Thymus (tissue), 11 donors: ENCODE measurements around the gene MARK1. TPM values are rescaled to one million over a fixed set of nuclear protein-coding genes. Genes with fewer than 3 reads are reported as not detected.
"Not testable (repeated sequence)": the region's sequence is repeated elsewhere in the genome, so short reads cannot be mapped to it uniquely, and the experiment has no call there.

Experiments used
- DNase-seq, 9 donors: peaks; one replicate each; pipeline ENCODE4 v3.0.0-alpha.2; 2013; ENCODE audit warnings: low spot score in 9 of 9, low read depth in 6 of 9, missing footprints in 1 of 9
- H3K27ac ChIP-seq, 2 donors: one replicate each; pipeline ENCODE4 v1.5.1; 2013; ENCODE audit warnings: control low read depth in 1 of 2, low read depth in 1 of 2, low read length in 1 of 2, mild to moderate bottlenecking in 1 of 2, moderate library complexity in 1 of 2
- H3K27me3 ChIP-seq, 2 donors: one replicate each; pipeline ENCODE4 v1.5.1; 2013; ENCODE audit warnings: low read length in 1 of 2; ENCODE audit not compliant: control insufficient read depth in 2 of 2, insufficient read depth in 1 of 2
- H3K36me3 ChIP-seq, 2 donors: one replicate each; pipeline ENCODE4 v1.5.1; 2013; ENCODE audit warnings: low read length in 1 of 2, mild to moderate bottlenecking in 1 of 2, moderate library complexity in 1 of 2; ENCODE audit not compliant: control insufficient read depth in 2 of 2, insufficient read depth in 2 of 2
- H3K4me1 ChIP-seq, 2 donors: one replicate each; pipeline ENCODE4 v1.5.1; 2013; ENCODE audit warnings: low read length in 2 of 2; ENCODE audit not compliant: control insufficient read depth in 2 of 2, insufficient read depth in 2 of 2
- H3K4me3 ChIP-seq, 2 donors: one replicate each; pipeline ENCODE4 v1.5.1; 2013; ENCODE audit warnings: low read length in 2 of 2, control low read depth in 1 of 2, mild to moderate bottlenecking in 1 of 2
- H3K9me3 ChIP-seq, 2 donors: one replicate each; pipeline ENCODE4 v1.5.1; 2013; ENCODE audit warnings: low read length in 1 of 2, mild to moderate bottlenecking in 1 of 2; ENCODE audit not compliant: control insufficient read depth in 2 of 2, insufficient read depth in 1 of 2
- WGBS: extraction: QIAGEN DNeasy Blood & Tissue Kit; methylation state at CpG from one replicate; pipeline ENCODE4 v1.1.7; 2013; 5-methylcytosine and 5-hydroxymethylcytosine counted together
- polyA plus RNA-seq: library from polyadenylated mRNA; stranded (reverse); fragments of 200-250 nt; gene quantifications from one replicate; pipeline ENCODE4 v1.2.3, GENCODE V29; 2013
- total RNA-seq: library from RNA; stranded (reverse); fragments of 120-200 nt; gene quantifications from one replicate; pipeline ENCODE4 v1.2.4, GENCODE V29; 2013
- donor health status: healthy.

MARK1 gene
- total and polyA plus RNA-seq, 2 donors, result 1.9 to 4.9 TPM

GRCh38 chr1:220575718-220576497 is 48.0 kb downstream of the MARK1 start:
- H3K4me1 ChIP-seq, result no peaks in the 10 kb centered on the region
- 95% methylated on average over 6 of the region's 6 CpGs for WGBS
- H3K27me3 ChIP-seq, result no peaks in the 10 kb centered on the region

DNA sequence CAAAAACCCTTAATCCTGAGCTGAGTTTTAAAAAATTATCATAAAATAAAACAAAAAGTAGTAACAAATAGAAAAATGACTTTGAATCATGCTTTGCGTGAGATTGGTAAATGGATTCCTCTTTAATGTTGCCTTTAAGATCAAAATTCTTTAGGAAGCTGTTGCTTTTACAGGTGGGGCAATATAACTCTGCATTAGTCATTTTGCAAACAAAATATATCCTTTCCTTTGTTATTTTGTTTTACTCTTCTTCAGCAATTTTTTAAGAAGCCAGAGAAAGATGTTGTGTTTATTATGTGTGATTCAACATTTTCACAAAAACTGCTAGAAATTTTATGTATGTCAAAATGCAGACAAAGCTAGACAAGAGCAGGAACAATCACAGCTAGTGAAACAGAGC is 50.0 kb downstream of the MARK1 start:
- no peak for DNase-seq
- 97% methylated on average over 1 of the region's 1 CpG for WGBS
- Histone ChIP-seq H3K4me3 (no peak overlapping the region), H3K9me3 (no peaks in the 10 kb centered on the region), H3K27me3 (no peaks in the 10 kb centered on the region), H3K27ac (no peak overlapping the region), H3K36me3 (no peaks in the 10 kb centered on the region), H3K4me1 (no peaks in the 10 kb centered on the region)

More at GRCh38 chr1:220575718-220576497, 48.0 kb downstream of the MARK1 start:
- Histone ChIP-seq H3K36me3 (no peaks in the 10 kb centered on the region), H3K27ac (no peak overlapping the region), H3K9me3 (no peaks in the 10 kb centered on the region), H3K4me3 (no peak overlapping the region)
- no peak for DNase-seq

DNA sequence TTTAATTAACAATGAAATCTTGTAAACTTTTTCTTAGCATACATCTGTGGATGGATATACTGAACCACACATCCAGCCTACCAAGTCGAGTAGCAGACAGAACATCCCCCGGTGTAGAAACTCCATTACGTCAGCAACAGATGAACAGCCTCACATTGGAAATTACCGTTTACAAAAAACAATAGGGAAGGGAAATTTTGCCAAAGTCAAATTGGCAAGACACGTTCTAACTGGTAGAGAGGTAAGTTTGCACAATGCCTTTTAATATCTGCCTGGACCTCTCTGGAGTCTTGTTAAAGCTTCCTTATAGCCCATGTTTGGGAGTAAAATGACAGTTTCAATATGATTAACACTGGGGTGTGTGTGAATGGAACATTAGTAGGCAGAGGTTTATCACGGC is 51.4 kb downstream of the MARK1 start:
- Histone ChIP-seq H3K4me1 (no peaks in the 10 kb centered on the region), H3K27me3 (no peaks in the 10 kb centered on the region), H3K36me3 (no peaks in the 10 kb centered on the region), H3K27ac (no peak overlapping the region), H3K9me3 (no peaks in the 10 kb centered on the region), H3K4me3 (no peak overlapping the region)
- 94% methylated on average over 6 of the region's 6 CpGs for WGBS
- DNase-seq, result no peak

GRCh38 chr1:220592714-220593113 is 64.8 kb downstream of the MARK1 start:
- H3K4me1 ChIP-seq, result no peaks in the 10 kb centered on the region
- H3K27ac ChIP-seq, result no peak overlapping the region
- no peak overlapping the region for H3K4me3 ChIP-seq
- DNase-seq, result no peak
- H3K36me3 ChIP-seq, result no peaks in the 10 kb centered on the region
- H3K9me3 ChIP-seq, result no peaks in the 10 kb centered on the region
- H3K27me3 ChIP-seq, result no peaks in the 10 kb centered on the region

DNA sequence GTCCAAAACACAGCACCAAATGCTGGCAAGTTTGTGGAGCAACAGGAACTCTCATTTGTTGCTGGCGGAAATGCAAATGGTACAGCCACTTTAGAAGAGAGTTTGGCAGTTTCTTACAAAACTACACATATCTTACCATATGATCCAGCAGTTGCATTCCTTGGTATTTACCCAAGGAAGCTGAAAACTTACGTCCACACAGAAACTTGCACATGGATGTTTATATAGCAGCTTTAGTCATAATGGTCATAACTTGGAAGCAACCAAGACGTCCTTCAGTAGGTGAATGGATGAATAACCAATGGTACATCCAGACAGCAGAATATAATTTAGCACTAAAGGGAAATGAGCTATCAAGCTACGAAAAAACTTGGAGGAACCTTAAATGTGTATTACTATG is 66.4 kb downstream of the MARK1 start:
- Histone ChIP-seq H3K4me1 (no peaks in the 10 kb centered on the region), H3K9me3 (no peaks in the 10 kb centered on the region), H3K4me3 (no peak overlapping the region), H3K27me3 (no peaks in the 10 kb centered on the region), H3K27ac (no peak overlapping the region), H3K36me3 (no peaks in the 10 kb centered on the region)
- no peak for DNase-seq
- 97% methylated on average over 4 of the region's 4 CpGs for WGBS

GRCh38 chr1:220595179-220595578 is 67.2 kb downstream of the MARK1 start:
- no peaks in the 10 kb centered on the region for H3K9me3 ChIP-seq
- no peak overlapping the region for H3K4me3 ChIP-seq
- 61% methylated on average over 3 of the region's 3 CpGs for WGBS

DNA sequence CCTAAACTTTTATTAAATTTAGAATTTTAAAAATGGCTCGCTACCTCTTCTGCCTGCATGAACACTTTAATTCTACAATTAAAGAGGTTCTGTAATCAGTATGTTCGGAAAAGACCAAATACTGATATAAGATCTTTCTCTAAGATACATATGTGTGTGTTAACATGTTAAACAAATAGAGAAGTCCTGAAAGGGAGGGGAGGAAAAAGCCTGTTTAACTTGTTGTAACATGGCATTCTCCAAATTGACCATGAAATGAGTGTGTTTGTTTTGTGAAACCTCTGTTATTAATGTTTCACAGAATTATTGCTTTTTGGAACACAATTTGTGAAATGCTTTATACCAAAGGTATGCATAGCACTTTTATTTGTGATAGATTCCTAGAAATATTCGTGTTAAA is 77.0 kb downstream of the MARK1 start:
- no peak for DNase-seq
- no peaks in the 10 kb centered on the region for H3K36me3 ChIP-seq
- 92% methylated on average over 3 of the region's 3 CpGs for WGBS
- H3K27ac ChIP-seq, result no peak overlapping the region
- H3K4me1 ChIP-seq, result no peaks in the 10 kb centered on the region
- H3K27me3 ChIP-seq, result no peaks in the 10 kb centered on the region
- no peak overlapping the region for H3K4me3 ChIP-seq
- no peaks in the 10 kb centered on the region for H3K9me3 ChIP-seq

More at GRCh38 chr1:220595179-220595578, 67.2 kb downstream of the MARK1 start:
- no peak for DNase-seq
- Histone ChIP-seq H3K27me3 (no peaks in the 10 kb centered on the region), H3K27ac (no peak overlapping the region), H3K36me3 (no peaks in the 10 kb centered on the region), H3K4me1 (no peaks in the 10 kb centered on the region)

GRCh38 chr1:220605651-220606050 is 77.7 kb downstream of the MARK1 start:
- not testable (repeated sequence) for H3K9me3 ChIP-seq, H3K4me3 ChIP-seq, H3K27ac ChIP-seq, DNase-seq, H3K27me3 ChIP-seq, H3K4me1 ChIP-seq, H3K36me3 ChIP-seq
- 92% methylated on average over 4 of the region's 4 CpGs for WGBS

DNA sequence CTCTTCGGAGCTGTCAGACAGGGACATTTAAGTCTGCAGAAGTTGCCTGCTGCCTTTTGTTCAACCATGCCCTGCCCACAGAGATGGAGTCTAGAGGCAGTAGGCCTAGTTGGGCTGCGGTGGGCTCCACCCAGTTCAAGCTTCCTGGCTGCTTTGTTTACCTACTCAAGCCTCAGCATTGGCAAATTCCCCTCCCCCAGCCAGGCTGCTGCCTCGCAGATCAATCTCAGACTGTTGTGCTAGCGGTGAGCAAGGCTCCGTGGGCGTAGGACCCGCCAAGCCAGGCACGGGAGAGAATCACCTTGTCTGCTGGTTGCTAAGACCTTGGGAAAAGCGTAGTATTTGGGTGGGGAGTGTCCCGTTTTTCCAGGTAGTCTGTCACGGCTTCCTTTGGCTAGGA is 83.2 kb downstream of the MARK1 start:
- not testable (repeated sequence) for H3K4me1 ChIP-seq, H3K27me3 ChIP-seq, DNase-seq, H3K4me3 ChIP-seq, H3K36me3 ChIP-seq, H3K9me3 ChIP-seq, H3K27ac ChIP-seq
- 95% methylated on average over 11 of the region's 11 CpGs for WGBS
